Esophagus squamous epithelium (tissue), 5 donors: ENCODE measurements around the gene CASKIN1. TPM values are rescaled to one million over a fixed set of nuclear protein-coding genes. Genes with fewer than 3 reads are reported as not detected.

Source experiments
- DNase-seq: peaks from one replicate; lab custom pipeline; 2025; lab: John Stamatoyannopoulos, UW
- H3K27ac ChIP-seq, 4 donors: fragments of 200-600 bp; sonication (generic); one replicate each; pipeline ENCODE4 v1.5.1; 2016 to 2019; ENCODE audit warnings: mild to moderate bottlenecking in 1 of 4
- H3K27me3 ChIP-seq, 4 donors: fragments of 200-600 bp; sonication (generic); 1 replicate in 3 of 4; 2 replicates in 1 of 4; pipeline versions ENCODE4 v1.5.1 to v1.6.0; 2017 to 2021; ENCODE audit warnings: antibody characterized with exemption in 1 of 4
- H3K36me3 ChIP-seq, 3 donors: fragments of 200-600 bp; sonication (generic); one replicate each; pipeline ENCODE4 v1.5.1; 2016 to 2019
- H3K4me1 ChIP-seq, 3 donors: fragments of 200-600 bp; sonication (generic); one replicate each; pipeline ENCODE4 v1.5.1; 2017 to 2019
- H3K4me3 ChIP-seq, 4 donors: fragments of 200-600 bp; sonication (generic); 1 replicate in 3 of 4; 2 replicates in 1 of 4; pipeline ENCODE4 v1.5.1; 2016 to 2019; ENCODE audit warnings: mild to moderate bottlenecking in 2 of 4, moderate library complexity in 1 of 4
- H3K9me3 ChIP-seq, 3 donors: fragments of 200-600 bp; sonication (generic); one replicate each; pipeline ENCODE4 v1.5.1; 2016 to 2019
- CTCF ChIP-seq, 6 experiments: fragments of 450-650 bp in 4 of 6; fragments of 200-600 bp in 2 of 6; sonication (generic) in 2 of 6; IDR thresholded peaks; one replicate each; pipeline ENCODE4 v1.5.1; 2016 to 2019; ENCODE audit warnings: antibody characterized with exemption in 6 of 6, mild to moderate bottlenecking in 4 of 6, moderate library complexity in 4 of 6
- POLR2A ChIP-seq, 4 donors: fragments of 450-650 bp; IDR thresholded peaks; one replicate each; pipeline ENCODE4 v1.6.1; 2017; ENCODE audit warnings: antibody characterized with exemption in 4 of 4, mild to moderate bottlenecking in 4 of 4, moderate library complexity in 3 of 4
- WGBS, 2 donors: methylation state at CpG; one replicate each; pipeline ENCODE4 v1.1.5; 2018; 5-methylcytosine and 5-hydroxymethylcytosine counted together
- intact Hi-C: fragments of 100-400 bp; cut with DNase I; formaldehyde crosslinking; loops from one replicate; pipeline ENCODE4 v1.15.0; 2022
- total RNA-seq, 4 donors: library from RNA; depleted of rRNA; stranded (reverse); fragments of >200 nt; gene quantifications; one replicate each; pipeline ENCODE4 v1.1.0, GENCODE V29; 2016
- donor health status: DM: yes; HTN: yes; CAD: no.

Gene CASKIN1
- total RNA-seq, 4 donors from 2014 or later: 0.04 to 0.38 TPM; not detected in 2

GRCh38 chr16:2157480-2158261 lies 38.7 kb downstream of the CASKIN1 start:
- H3K4me1 ChIP-seq: peaks cover 83 to 91% (median 84%) of the 10 kb centered on the region in 3 donors
- peak in 1 of 4 donors; percentile 41 for TF ChIP-seq POLR2A (IDR thresholded peaks at IDR 0.05)
- no peak for TF ChIP-seq CTCF (IDR thresholded peaks at IDR 0.05)
- peak overlapping the region in 2 of 4 donors; percentile 78 to 91 for H3K4me3 ChIP-seq
- WGBS, 2 donors: 32 to 54% methylated on average over 9 to 12 of the region's 27 CpGs
- H3K9me3 ChIP-seq: no peaks in the 10 kb centered on the region
- DNase-seq: no peak
- H3K36me3 ChIP-seq: peaks cover 0 to 15% (median 0%) of the 10 kb centered on the region in 3 donors
- no peaks in the 10 kb centered on the region for H3K27me3 ChIP-seq
- H3K27ac ChIP-seq: peak overlapping the region; percentile 92 to 98 (median 95)
- intact Hi-C loops: no loop called here

- Histone ChIP-seq H3K9me3 (no peaks in the 10 kb centered on the region), H3K4me1 (peaks cover 82 to 91% (median 84%) of the 10 kb centered on the region in 3 donors), H3K36me3 (peaks cover 0 to 20% (median 0%) of the 10 kb centered on the region in 3 donors), H3K4me3 (peak overlapping the region; percentile 67 to 91 (median 79)), H3K27me3 (no peaks in the 10 kb centered on the region), H3K27ac (peak overlapping the region; percentile 92 to 98 (median 95))
- no peak for TF ChIP-seq POLR2A (IDR thresholded peaks at IDR 0.05)
- no peak for TF ChIP-seq CTCF (IDR thresholded peaks at IDR 0.05)
- 31 to 41% methylated on average over 2 to 5 of the region's 5 CpGs for WGBS, 2 donors
- intact Hi-C loops: no loop called here
- no peak for DNase-seq
These were observed 39.6 kb downstream of the CASKIN1 start for GRCh38 chr16:2156849-2157224.

GRCh38 chr16:2155977-2156848 lies 40.2 kb downstream of the CASKIN1 start:
- 2 to 3% methylated on average over 15 to 28 of the region's 47 CpGs for WGBS, 2 donors
- H3K4me1 ChIP-seq: peaks cover 83 to 91% (median 84%) of the 10 kb centered on the region in 3 donors
- peak overlapping the region; percentile 92 to 98 (median 95) for H3K27ac ChIP-seq
- TF ChIP-seq CTCF (IDR thresholded peaks at IDR 0.05) (no peak), POLR2A (IDR thresholded peaks at IDR 0.05) (peak in 1 of 4 donors; percentile 42)
- peaks cover 0 to 26% (median 5%) of the 10 kb centered on the region in 3 donors for H3K36me3 ChIP-seq
- no peaks in the 10 kb centered on the region for H3K27me3 ChIP-seq
- peak overlapping the region; percentile 67 to 91 (median 79) for H3K4me3 ChIP-seq
- H3K9me3 ChIP-seq: no peaks in the 10 kb centered on the region
- intact Hi-C loops: no loop called here
- no peak for DNase-seq

- peak; percentile 95 for DNase-seq
- 0% methylated on average over 6 of the region's 94 CpGs for WGBS, 2 donors
- no peaks in the 10 kb centered on the region for H3K27me3 ChIP-seq
- intact Hi-C loops: no loop called here
- H3K9me3 ChIP-seq: no peaks in the 10 kb centered on the region
- H3K36me3 ChIP-seq: peaks cover 0 to 29% (median 6%) of the 10 kb centered on the region in 3 donors
- peaks cover 83 to 91% (median 84%) of the 10 kb centered on the region in 3 donors for H3K4me1 ChIP-seq
- peak within 1 kb of the TSS; percentile 78 to 91 (median 82) for H3K4me3 ChIP-seq
- peak within 1 kb of the TSS; percentile 92 to 98 (median 95) for H3K27ac ChIP-seq
- TF ChIP-seq POLR2A (IDR thresholded peaks at IDR 0.05): peak; percentile 57 to 100 (median 98)
- TF ChIP-seq CTCF (IDR thresholded peaks at IDR 0.05): peak in 3 of 6 experiments; percentile 3 to 29 (median 10)
These were observed 41.1 kb downstream of the CASKIN1 start, which contains the start of gene TRAF7 for GRCh38 chr16:2155091-2155950. TRAF7 (plus strand) TSS chr16:2155782; CDS start chr16:2163921, 8,139 bp downstream.
